Measurements from ENCODE around the gene TNPO1.

Gene TNPO1

GRCh38 chr5:72844218-72844603, 27.8 kb downstream of the TNPO1 start:
- H3K36me3 Mint-ChIP-seq (ENCODE audit: low read depth), result peaks cover 4% of the 10 kb centered on the region
- no peaks in the 10 kb centered on the region for H3K9me3 Mint-ChIP-seq
- H3K27ac Mint-ChIP-seq, result no peak overlapping the region
- H3K4me3 Mint-ChIP-seq, result peak overlapping the region in 1 of 3 experiments; percentile 52
- no peak for TF ChIP-seq CTCF (IDR thresholded peaks at IDR 0.05; ENCODE audit: unreplicated experiment in 3 of 3)
- no peaks in the 10 kb centered on the region for H3K27me3 Mint-ChIP-seq (ENCODE audit: low read depth)
- peaks cover 49% of the 10 kb centered on the region for H3K4me1 Mint-ChIP-seq

- peaks cover 4% of the 10 kb centered on the region for H3K36me3 Mint-ChIP-seq (ENCODE audit: low read depth)
- no peaks in the 10 kb centered on the region for H3K9me3 Mint-ChIP-seq
- peak overlapping the region in 1 of 3 experiments; percentile 25 for H3K27ac Mint-ChIP-seq
- peaks cover 61% of the 10 kb centered on the region for H3K4me1 Mint-ChIP-seq
- TF ChIP-seq CTCF (IDR thresholded peaks at IDR 0.05; ENCODE audit: unreplicated experiment in 3 of 3), result no peak
- no peaks in the 10 kb centered on the region for H3K27me3 Mint-ChIP-seq (ENCODE audit: low read depth)
- H3K4me3 Mint-ChIP-seq, result peak overlapping the region; percentile 27 to 77 (median 33)
Observed at GRCh38 chr5:72845889-72846288, 29.4 kb downstream of the TNPO1 start.

GRCh38 chr5:72846483-72846882, 30.0 kb downstream of the TNPO1 start:
- TF ChIP-seq CTCF (IDR thresholded peaks at IDR 0.05; ENCODE audit: unreplicated experiment in 3 of 3), result no peak
- peaks cover 6% of the 10 kb centered on the region for H3K36me3 Mint-ChIP-seq (ENCODE audit: low read depth)
- peak overlapping the region in 2 of 3 experiments; percentile 25 to 98 for H3K27ac Mint-ChIP-seq
- no peaks in the 10 kb centered on the region for H3K27me3 Mint-ChIP-seq (ENCODE audit: low read depth)
- peaks cover 61% of the 10 kb centered on the region for H3K4me1 Mint-ChIP-seq
- no peaks in the 10 kb centered on the region for H3K9me3 Mint-ChIP-seq
- peak overlapping the region; percentile 26 to 77 (median 39) for H3K4me3 Mint-ChIP-seq

GRCh38 chr5:72847439-72847838, 31.0 kb downstream of the TNPO1 start:
- no peaks in the 10 kb centered on the region for H3K9me3 Mint-ChIP-seq
- peaks cover 10% of the 10 kb centered on the region for H3K36me3 Mint-ChIP-seq (ENCODE audit: low read depth)
- no peaks in the 10 kb centered on the region for H3K27me3 Mint-ChIP-seq (ENCODE audit: low read depth)
- peaks cover 66% of the 10 kb centered on the region for H3K4me1 Mint-ChIP-seq
- H3K27ac Mint-ChIP-seq, result peak overlapping the region; percentile 98 to 100 (median 98)
- H3K4me3 Mint-ChIP-seq, result peak overlapping the region; percentile 97 to 98 (median 98)
- no peak for TF ChIP-seq CTCF (IDR thresholded peaks at IDR 0.05; ENCODE audit: unreplicated experiment in 3 of 3)

- Mint-ChIP-seq H3K9me3 (no peaks in the 10 kb centered on the region), H3K27ac (peak overlapping the region; percentile 98 to 100 (median 98)), H3K4me1 (peaks cover 64% of the 10 kb centered on the region), H3K4me3 (peak overlapping the region; percentile 97 to 98 (median 98)), H3K27me3 (ENCODE audit: low read depth) (no peaks in the 10 kb centered on the region), H3K36me3 (ENCODE audit: low read depth) (peaks cover 14% of the 10 kb centered on the region)
- no peak for TF ChIP-seq CTCF (IDR thresholded peaks at IDR 0.05; ENCODE audit: unreplicated experiment in 3 of 3)
Observed at GRCh38 chr5:72847989-72848473, 31.6 kb downstream of the TNPO1 start.

Measured in nephron (organoid).